Neutrophil (primary cell): ENCODE results near the gene USP7.

ENCODE experiments used
- H3K27ac ChIP-seq: fragments of 200-600 bp; sonication (generic); 2 replicates; pipeline ENCODE4 v1.5.1; 2016; ENCODE audit warnings: mild to moderate bottlenecking, moderate library complexity
- H3K27me3 ChIP-seq: fragments of 200-600 bp; sonication (generic); 2 replicates; pipeline ENCODE4 v1.6.0; 2016; ENCODE audit warnings: mild to moderate bottlenecking
- H3K36me3 ChIP-seq: fragments of 200-600 bp; sonication (generic); 2 replicates; pipeline ENCODE4 v1.5.1; 2017
- H3K4me1 ChIP-seq, 2 experiments: fragments of 200-600 bp in 1 of 2; sonication (generic) in 1 of 2; 1 replicate in 1 of 2; 2 replicates in 1 of 2; pipeline versions ENCODE4 v1.5.1 to v1.6.1; 2013 to 2016; ENCODE audit warnings: low read depth in 1 of 2, low read length in 1 of 2, mild to moderate bottlenecking in 1 of 2, moderate library complexity in 1 of 2; ENCODE audit not compliant: control insufficient read depth in 1 of 2, insufficient read depth in 1 of 2
- H3K4me3 ChIP-seq, 2 experiments: fragments of 200-600 bp in 1 of 2; sonication (generic) in 1 of 2; 1 replicate in 1 of 2; 2 replicates in 1 of 2; pipeline ENCODE4 v1.5.1; 2013 to 2016; ENCODE audit warnings: low read depth in 1 of 2, low read length in 1 of 2, mild to moderate bottlenecking in 1 of 2, moderate library complexity in 1 of 2
- H3K9me3 ChIP-seq: fragments of 200-600 bp; sonication (generic); 2 replicates; pipeline ENCODE4 v1.5.1; 2016
- CTCF ChIP-seq: fragments of 200-600 bp; sonication (generic); IDR thresholded peaks from 2 replicates; pipeline ENCODE4 v1.5.1; 2016; ENCODE audit warnings: antibody characterized with exemption

The USP7 gene

GRCh38 chr16:8916541-8917225, 47.0 kb downstream of the USP7 start:
- Histone ChIP-seq H3K9me3 (no peaks in the 10 kb centered on the region), H3K27me3 (no peaks in the 10 kb centered on the region), H3K4me1 (no peaks in the 10 kb centered on the region), H3K36me3 (peaks cover 89% of the 10 kb centered on the region), H3K27ac (no peak overlapping the region), H3K4me3 (no peak overlapping the region)
- TF ChIP-seq CTCF = no peak

- no peak for TF ChIP-seq CTCF
- H3K36me3 ChIP-seq = peaks cover 90% of the 10 kb centered on the region
These were observed 47.9 kb downstream of the USP7 start for GRCh38 chr16:8915722-8916301.

GRCh38 chr16:8914098-8914497, 49.6 kb downstream of the USP7 start:
- TF ChIP-seq CTCF = no peak
- peaks cover 90% of the 10 kb centered on the region for H3K36me3 ChIP-seq
- no peaks in the 10 kb centered on the region for H3K9me3 ChIP-seq
- no peak overlapping the region for H3K4me3 ChIP-seq
- no peaks in the 10 kb centered on the region for H3K4me1 ChIP-seq
- H3K27me3 ChIP-seq = no peaks in the 10 kb centered on the region
- H3K27ac ChIP-seq = no peak overlapping the region

More at GRCh38 chr16:8915722-8916301, 47.9 kb downstream of the USP7 start:
- H3K4me3 ChIP-seq = no peak overlapping the region
- no peak overlapping the region for H3K27ac ChIP-seq
- no peaks in the 10 kb centered on the region for H3K27me3 ChIP-seq
- H3K4me1 ChIP-seq = no peaks in the 10 kb centered on the region
- no peaks in the 10 kb centered on the region for H3K9me3 ChIP-seq

GRCh38 chr16:8912793-8913192, 50.9 kb downstream of the USP7 start:
- no peaks in the 10 kb centered on the region for H3K27me3 ChIP-seq
- H3K9me3 ChIP-seq = no peaks in the 10 kb centered on the region
- no peak overlapping the region for H3K27ac ChIP-seq
- no peaks in the 10 kb centered on the region for H3K4me1 ChIP-seq
- no peak for TF ChIP-seq CTCF
- no peak overlapping the region for H3K4me3 ChIP-seq
- H3K36me3 ChIP-seq = peaks cover 90% of the 10 kb centered on the region

GRCh38 chr16:8910811-8911210, 52.9 kb downstream of the USP7 start:
- Histone ChIP-seq H3K27me3 (no peaks in the 10 kb centered on the region), H3K36me3 (peaks cover 92% of the 10 kb centered on the region), H3K4me1 (peaks cover 0 to 5% of the 10 kb centered on the region in 2 experiments), H3K27ac (no peak overlapping the region), H3K9me3 (no peaks in the 10 kb centered on the region), H3K4me3 (no peak overlapping the region)
- TF ChIP-seq CTCF = no peak
